ENCODE data around the gene NPSR1.

Gene NPSR1

GRCh38 chr7:34720289-34720688 is 62.3 kb downstream of the NPSR1 start:
- DNase-seq (ENCODE audit: low read depth): no peak

- no peak for DNase-seq (ENCODE audit: low read depth)
Measured at GRCh38 chr7:34723338-34723737, 65.3 kb downstream of the NPSR1 start.

GRCh38 chr7:34723866-34724490 is 66.0 kb downstream of the NPSR1 start:
- no peak for DNase-seq (ENCODE audit: low read depth)

- no peak for DNase-seq (ENCODE audit: low read depth)
Measured at GRCh38 chr7:34726221-34726620, 68.2 kb downstream of the NPSR1 start.

GRCh38 chr7:34727464-34727995 is 69.5 kb downstream of the NPSR1 start:
- no peak for DNase-seq (ENCODE audit: low read depth)

GRCh38 chr7:34728156-34728555 is 70.1 kb downstream of the NPSR1 start:
- no peak for DNase-seq (ENCODE audit: low read depth)

GRCh38 chr7:34734771-34735170 is 76.8 kb downstream of the NPSR1 start:
- DNase-seq (ENCODE audit: low read depth): no peak

GRCh38 chr7:34735526-34735925 is 77.5 kb downstream of the NPSR1 start:
- no peak for DNase-seq (ENCODE audit: low read depth)

GRCh38 chr7:34739651-34740300 is 81.8 kb downstream of the NPSR1 start:
- no peak for DNase-seq (ENCODE audit: low read depth)

- no peak for DNase-seq (ENCODE audit: low read depth)
Measured at GRCh38 chr7:34740840-34741239, 82.8 kb downstream of the NPSR1 start.

- DNase-seq (ENCODE audit: low read depth): no peak
Measured at GRCh38 chr7:34747176-34747781, 89.3 kb downstream of the NPSR1 start.

GRCh38 chr7:34747867-34748727 is 90.1 kb downstream of the NPSR1 start:
- no peak for DNase-seq (ENCODE audit: low read depth)

- DNase-seq (ENCODE audit: low read depth): no peak
Measured at GRCh38 chr7:34748728-34749089, 90.7 kb downstream of the NPSR1 start.

- no peak for DNase-seq (ENCODE audit: low read depth)
Measured at GRCh38 chr7:34749446-34749845, 91.4 kb downstream of the NPSR1 start.

GRCh38 chr7:34750209-34750608 is 92.2 kb downstream of the NPSR1 start:
- no peak for DNase-seq (ENCODE audit: low read depth)

GRCh38 chr7:34750636-34751035 is 92.6 kb downstream of the NPSR1 start:
- DNase-seq (ENCODE audit: low read depth): no peak

GRCh38 chr7:34751725-34752643 is 94.0 kb downstream of the NPSR1 start:
- DNase-seq (ENCODE audit: low read depth): no peak

- DNase-seq (ENCODE audit: low read depth): no peak
Measured at GRCh38 chr7:34752929-34753328, 94.9 kb downstream of the NPSR1 start.

GRCh38 chr7:34755008-34755407 is 97.0 kb downstream of the NPSR1 start:
- DNase-seq (ENCODE audit: low read depth): no peak

GRCh38 chr7:34756025-34756437 is 98.0 kb downstream of the NPSR1 start:
- DNase-seq (ENCODE audit: low read depth): no peak

- DNase-seq (ENCODE audit: low read depth): no peak
Measured at GRCh38 chr7:34756691-34757090, 98.7 kb downstream of the NPSR1 start.

Measured in activated T-cell treated with anti-CD3 and anti-CD28 coated beads for 24 hours (primary cell).